NB4 (cell line): ENCODE data around the gene ADORA1.

Experiments
- CTCF ChIP-seq: IDR thresholded peaks from one replicate; pipeline ENCODE4 v1.5.1; 2012; ENCODE audit warnings: low read depth, low read length
- POLR2A ChIP-seq: IDR thresholded peaks from 2 replicates; pipeline ENCODE4 v1.6.1; 2011; ENCODE audit warnings: mild to moderate bottlenecking; ENCODE audit not compliant: insufficient read length; ENCODE audit errors: extremely low read depth

GRCh38 chr1:203188686-203189232, 61.2 kb downstream of the ADORA1 start:
- TF ChIP-seq CTCF (no peak), POLR2A (no peak)
